Cardiac muscle cell (in vitro differentiated cells and primary cell): ENCODE data around the gene SMC6. TPM values are rescaled to one million over a fixed set of nuclear protein-coding genes. Genes with fewer than 3 reads are reported as not detected.

Experiments used
- DNase-seq, 2 donors: peaks; one replicate each; pipeline versions ENCODE4 v3.0.0 to v3.0.0-alpha.2; 2010 to 2017; ENCODE audit warnings: low read depth in 1 of 2, low spot score in 1 of 2
- H3K27ac ChIP-seq: fragments of 200-600 bp; sonication (generic); 2 replicates; pipeline ENCODE4 v1.5.1; 2016
- H3K27me3 ChIP-seq: fragments of 200-600 bp; sonication (generic); 2 replicates; pipeline ENCODE4 v1.6.0; 2016; ENCODE audit warnings: control low read depth
- H3K36me3 ChIP-seq: fragments of 200-600 bp; sonication (generic); 2 replicates; pipeline ENCODE4 v1.5.1; 2016; ENCODE audit warnings: control low read depth
- H3K4me1 ChIP-seq: fragments of 200-600 bp; sonication (generic); 2 replicates; pipeline ENCODE4 v1.8.1; 2017; ENCODE audit warnings: low read depth, mild to moderate bottlenecking, mixed run types
- H3K4me3 ChIP-seq: fragments of 200-600 bp; sonication (generic); 2 replicates; pipeline ENCODE4 v1.5.1; 2016; ENCODE audit warnings: mild to moderate bottlenecking
- H3K9me3 ChIP-seq: fragments of 200-600 bp; sonication (generic); 2 replicates; pipeline ENCODE4 v1.5.1; 2017; ENCODE audit warnings: low read depth, mild to moderate bottlenecking, control low read depth
- polyA plus RNA-seq: library from polyadenylated mRNA; unstranded; fragments of >200 nt; fragmentation: Nextera tagmentation; extraction: Ambion mirVana; gene quantifications from 2 replicates; pipeline ENCODE4 v1.2.1, GENCODE V29; 2016
- total RNA-seq: library from RNA; depleted of rRNA; stranded (reverse); fragments of >200 nt; gene quantifications from 2 replicates; pipeline ENCODE4 v1.2.3, GENCODE V29; 2016
- TF ChIP-seq, protein P1 (sequence below): IDR thresholded peaks from 2 replicates; pipeline ENCODE4 v1.5.1; 2012; ENCODE audit warnings: low read depth, mild to moderate bottlenecking, low read length

SMC6 gene
- total and polyA plus RNA-seq, 2 experiments from 2014 or later = 13.1 to 19.2 TPM

DNA sequence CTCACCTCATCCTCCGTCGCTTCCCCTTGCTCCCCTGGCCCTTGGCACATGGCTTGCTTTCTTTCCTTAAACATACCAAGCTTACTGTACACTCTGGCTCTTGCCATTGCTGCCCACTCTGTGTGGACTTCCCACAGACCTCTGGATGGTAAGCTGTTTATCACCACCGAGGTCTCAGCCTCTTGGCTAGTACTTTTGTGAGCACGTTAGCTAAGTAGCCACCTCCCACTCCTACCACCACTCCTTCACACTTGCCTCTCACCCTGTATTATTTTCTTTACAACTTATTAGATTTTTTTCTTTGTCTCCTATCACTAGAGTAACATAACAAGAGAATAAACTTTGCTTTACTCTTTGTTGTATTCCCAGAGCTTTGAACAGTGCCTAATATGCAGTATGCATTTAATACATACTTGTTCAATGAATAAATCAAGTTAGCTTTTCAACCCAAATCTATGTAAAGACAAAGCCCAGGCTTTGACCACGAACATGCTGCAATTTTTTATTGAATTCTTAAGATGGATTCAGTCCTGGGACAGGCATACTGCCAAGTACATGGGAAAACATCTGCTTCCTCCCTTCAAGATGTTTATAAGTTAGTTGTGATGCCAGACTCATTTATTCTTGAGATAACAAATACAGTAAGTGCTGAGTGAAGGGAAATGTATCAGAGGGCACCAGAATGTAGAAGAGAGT lies 37.7 kb upstream of the SMC6 start:
- Histone ChIP-seq H3K9me3 (no peaks in the 10 kb centered on the region), H3K4me1 (no peaks in the 10 kb centered on the region), H3K4me3 (no peak overlapping the region), H3K27me3 (no peaks in the 10 kb centered on the region), H3K27ac (no peak overlapping the region), H3K36me3 (no peaks in the 10 kb centered on the region)
- peak in 1 of 2 donors; percentile 91 for DNase-seq
- TF ChIP-seq, protein P1, sequence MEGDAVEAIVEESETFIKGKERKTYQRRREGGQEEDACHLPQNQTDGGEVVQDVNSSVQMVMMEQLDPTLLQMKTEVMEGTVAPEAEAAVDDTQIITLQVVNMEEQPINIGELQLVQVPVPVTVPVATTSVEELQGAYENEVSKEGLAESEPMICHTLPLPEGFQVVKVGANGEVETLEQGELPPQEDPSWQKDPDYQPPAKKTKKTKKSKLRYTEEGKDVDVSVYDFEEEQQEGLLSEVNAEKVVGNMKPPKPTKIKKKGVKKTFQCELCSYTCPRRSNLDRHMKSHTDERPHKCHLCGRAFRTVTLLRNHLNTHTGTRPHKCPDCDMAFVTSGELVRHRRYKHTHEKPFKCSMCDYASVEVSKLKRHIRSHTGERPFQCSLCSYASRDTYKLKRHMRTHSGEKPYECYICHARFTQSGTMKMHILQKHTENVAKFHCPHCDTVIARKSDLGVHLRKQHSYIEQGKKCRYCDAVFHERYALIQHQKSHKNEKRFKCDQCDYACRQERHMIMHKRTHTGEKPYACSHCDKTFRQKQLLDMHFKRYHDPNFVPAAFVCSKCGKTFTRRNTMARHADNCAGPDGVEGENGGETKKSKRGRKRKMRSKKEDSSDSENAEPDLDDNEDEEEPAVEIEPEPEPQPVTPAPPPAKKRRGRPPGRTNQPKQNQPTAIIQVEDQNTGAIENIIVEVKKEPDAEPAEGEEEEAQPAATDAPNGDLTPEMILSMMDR = no peak

DNA sequence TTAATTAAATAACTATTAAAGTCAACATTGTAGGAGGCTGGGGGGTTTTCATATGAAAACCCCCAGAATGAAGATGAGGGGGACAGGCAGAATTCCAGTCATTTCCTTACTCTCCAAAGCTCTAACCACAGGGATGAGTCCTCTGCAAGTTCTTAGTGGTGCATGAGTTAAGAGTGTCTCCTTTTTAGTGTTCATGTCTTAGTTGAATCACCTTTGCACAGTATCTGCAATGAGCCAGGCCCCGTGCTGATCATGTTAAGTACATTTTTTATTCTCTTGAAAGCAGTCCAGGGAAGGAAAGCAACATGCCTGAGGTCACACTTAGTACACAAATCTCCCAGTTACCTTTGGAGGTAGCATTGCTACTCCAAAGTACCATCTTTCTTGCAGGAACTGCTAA lies 36.9 kb upstream of the SMC6 start:
- no peak for DNase-seq
- H3K36me3 ChIP-seq = no peaks in the 10 kb centered on the region
- no peaks in the 10 kb centered on the region for H3K4me1 ChIP-seq
- no peaks in the 10 kb centered on the region for H3K27me3 ChIP-seq
- no peaks in the 10 kb centered on the region for H3K9me3 ChIP-seq
- no peak overlapping the region for H3K27ac ChIP-seq
- TF ChIP-seq, protein P1 = no peak
- H3K4me3 ChIP-seq = no peak overlapping the region

DNA sequence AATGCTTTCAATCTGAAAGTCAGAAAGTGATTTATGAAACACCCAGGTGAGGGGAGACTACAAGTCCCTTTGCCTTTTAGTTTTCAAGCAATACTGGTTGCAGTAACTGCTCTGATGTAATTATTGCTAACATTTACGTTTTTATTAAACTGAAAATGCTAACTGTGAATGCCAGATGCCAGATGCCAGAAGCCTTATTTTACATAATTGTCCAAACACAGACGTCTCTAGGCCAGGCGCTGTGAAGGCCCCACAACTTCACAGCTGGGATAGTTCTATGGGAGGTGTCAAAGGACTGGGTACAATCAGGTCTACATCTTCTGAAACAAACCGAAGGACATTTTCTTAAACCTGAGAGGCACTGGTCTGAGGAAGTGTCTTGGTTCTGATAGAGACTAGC lies 35.2 kb upstream of the SMC6 start:
- TF ChIP-seq, protein P1 = no peak
- Histone ChIP-seq H3K27ac (no peak overlapping the region), H3K27me3 (no peaks in the 10 kb centered on the region), H3K4me3 (no peak overlapping the region), H3K9me3 (no peaks in the 10 kb centered on the region), H3K36me3 (no peaks in the 10 kb centered on the region), H3K4me1 (no peaks in the 10 kb centered on the region)
- DNase-seq = no peak

DNA sequence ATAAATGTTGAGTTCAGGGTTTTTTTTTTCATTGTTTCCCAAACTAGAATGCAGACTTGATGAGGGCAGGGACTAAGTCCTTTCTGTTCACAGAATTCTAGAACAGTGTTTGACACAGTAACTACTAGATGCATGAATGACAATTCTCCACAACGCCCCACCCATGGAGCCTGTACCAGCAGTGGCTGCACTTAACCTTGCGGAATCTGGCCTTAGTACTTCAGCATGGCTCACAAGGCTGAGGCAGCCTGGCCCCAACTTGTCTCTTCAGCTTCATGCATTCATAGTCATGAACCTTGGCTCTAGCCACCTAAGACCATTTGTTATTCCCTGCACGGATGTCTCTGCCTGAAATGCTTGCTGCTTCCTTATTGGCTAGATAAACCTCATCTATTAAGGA lies 33.1 kb upstream of the SMC6 start:
- no peaks in the 10 kb centered on the region for H3K36me3 ChIP-seq
- H3K9me3 ChIP-seq = no peaks in the 10 kb centered on the region
- no peak overlapping the region for H3K27ac ChIP-seq
- no peak overlapping the region for H3K4me3 ChIP-seq
- TF ChIP-seq, protein P1 = no peak
- H3K4me1 ChIP-seq = no peaks in the 10 kb centered on the region
- no peak for DNase-seq
- no peaks in the 10 kb centered on the region for H3K27me3 ChIP-seq

DNA sequence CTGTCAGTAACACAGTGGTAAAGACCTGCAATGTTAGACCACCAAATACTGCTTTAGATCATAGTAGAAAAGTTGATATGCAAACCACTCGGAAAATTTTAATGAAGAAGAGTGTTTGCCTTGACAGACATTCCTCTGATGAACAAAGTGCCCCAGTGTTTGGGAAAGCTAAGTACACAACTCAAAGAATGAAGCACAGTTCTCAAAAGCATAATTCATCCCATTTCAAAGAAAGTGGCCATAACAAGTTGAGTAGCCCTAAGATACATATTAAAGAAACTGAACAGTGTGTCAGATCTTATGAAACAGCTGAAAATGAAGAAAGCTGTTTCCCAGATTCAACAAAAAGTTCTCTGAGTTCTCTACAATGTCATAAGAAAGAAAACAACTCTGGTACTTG lies 27.9 kb upstream of the SMC6 start:
- H3K27me3 ChIP-seq = no peaks in the 10 kb centered on the region
- no peaks in the 10 kb centered on the region for H3K4me1 ChIP-seq
- H3K9me3 ChIP-seq = no peaks in the 10 kb centered on the region
- TF ChIP-seq, protein P1 = no peak
- no peak overlapping the region for H3K27ac ChIP-seq
- no peak for DNase-seq
- peaks cover 18% of the 10 kb centered on the region for H3K36me3 ChIP-seq
- no peak overlapping the region for H3K4me3 ChIP-seq
